Caco-2 (cell line): ENCODE results near the gene HDDC2. TPM values are rescaled to one million over a fixed set of nuclear protein-coding genes. Genes with fewer than 3 reads are reported as not detected.

Source experiments
- BruUV-seq: library from RNA; stranded (reverse); fragments of 400-500 nt; replicated peaks from 2 replicates; lab custom pipeline; 2021; lab: Mats Ljungman, UMichigan
- CTCF ChIA-PET: fragments of 300-600 bp; sonication (Branson Sonifier 250); formaldehyde crosslinking; loops from one replicate; lab custom pipeline; 2022; ENCODE audit warnings: antibody characterized with exemption; lab: Charles Lee
- POLR2A ChIA-PET: fragments of 300-600 bp; sonication (Branson Sonifier 250); formaldehyde crosslinking; loops from one replicate; lab custom pipeline; 2022; ENCODE audit warnings: antibody characterized with exemption; lab: Charles Lee
- DNase-seq, 2 experiments: peaks; one replicate each; pipeline versions ENCODE4 v3.0.0 to v3.0.0-alpha.2; 2020 to 2022
- H3K27me3 ChIP-seq: replicated peaks from 2 replicates; pipeline ENCODE4 v1.6.0; 2011; ENCODE audit warnings: low read length; ENCODE audit not compliant: control insufficient read depth, insufficient read depth
- H3K36me3 ChIP-seq: 2 replicates; pipeline ENCODE4 v1.5.1; 2011; ENCODE audit warnings: low read length; ENCODE audit not compliant: control insufficient read depth, insufficient read depth
- H3K4me1 ChIP-seq: fragments of 250-450 bp; sonication (Bioruptor Pico); 2 replicates; pipeline ENCODE4 v1.5.1; 2020; ENCODE audit warnings: mild to moderate bottlenecking
- H3K4me3 ChIP-seq: 2 replicates; pipeline ENCODE4 v1.5.1; 2011; ENCODE audit warnings: low read depth, mild to moderate bottlenecking, control low read depth, low read length
- H3K9me3 ChIP-seq: fragments of 250-450 bp; sonication (Bioruptor Pico); 2 replicates; pipeline ENCODE4 v1.5.1; 2020; ENCODE audit warnings: mild to moderate bottlenecking, moderate library complexity
- H3K27ac Mint-ChIP-seq: one replicate; pipeline ENCODE4 v1.8.0; 2022; ENCODE audit warnings: mixed read lengths; ENCODE audit not compliant: unreplicated experiment
- H3K27me3 Mint-ChIP-seq: one replicate; pipeline ENCODE4 v1.8.0; 2022; ENCODE audit warnings: mixed read lengths; ENCODE audit not compliant: insufficient read depth, unreplicated experiment
- H3K36me3 Mint-ChIP-seq: one replicate; pipeline ENCODE4 v1.8.0; 2022; ENCODE audit warnings: mild to moderate bottlenecking, mixed read lengths; ENCODE audit not compliant: insufficient read depth, unreplicated experiment
- H3K4me1 Mint-ChIP-seq: one replicate; pipeline ENCODE4 v1.8.0; 2022; ENCODE audit warnings: low read depth, mixed read lengths; ENCODE audit not compliant: unreplicated experiment
- H3K4me3 Mint-ChIP-seq: one replicate; pipeline ENCODE4 v1.8.0; 2022; ENCODE audit warnings: mild to moderate bottlenecking, moderate library complexity, mixed read lengths; ENCODE audit not compliant: unreplicated experiment
- H3K9me3 Mint-ChIP-seq: one replicate; pipeline ENCODE4 v1.8.0; 2022; ENCODE audit warnings: mixed read lengths; ENCODE audit not compliant: unreplicated experiment
- CTCF ChIP-seq, 2 experiments: fragments of 200-600 bp in 1 of 2; IDR thresholded peaks; 1 replicate in 1 of 2; 2 replicates in 1 of 2; pipeline versions ENCODE4 v1.5.1 to v1.8.0; 2011 to 2022; ENCODE audit warnings: antibody characterized with exemption in 1 of 2, control low read depth in 1 of 2, inconsistent platforms in 1 of 2, low read depth in 1 of 2, low read length in 1 of 2, mild to moderate bottlenecking in 1 of 2, moderate library complexity in 1 of 2; ENCODE audit not compliant: insufficient read depth in 1 of 2, severe bottlenecking in 1 of 2, unreplicated experiment in 1 of 2
- intact Hi-C: fragments of 100-400 bp; cut with micrococcal nuclease; formaldehyde crosslinking; loops from one replicate; pipeline ENCODE4 v1.10.0; 2022; ENCODE audit not compliant: unreplicated experiment
- total RNA-seq: library from RNA; stranded (reverse); gene quantifications from 2 replicates; pipeline ENCODE4 v1.2.3, GENCODE V29; 2022

HDDC2 gene
- total RNA-seq, 1 experiment from 2014 or later: 66.5 TPM

- no peaks in the 10 kb centered on the region for H3K36me3 ChIP-seq
- no peaks in the 10 kb centered on the region for H3K36me3 Mint-ChIP-seq
- no peaks in the 10 kb centered on the region for H3K9me3 Mint-ChIP-seq
- H3K4me1 Mint-ChIP-seq: no peaks in the 10 kb centered on the region
- ChIA-PET CTCF (no interaction called here), POLR2A (no interaction called here)
- DNase-seq: no peak
- intact Hi-C loops: loop anchor here (5.0 kb wide), 1 partner anchor 116 kb away; the partner anchor contains the start of gene TPD52L1
- no peak overlapping the region for H3K4me3 ChIP-seq
- H3K9me3 ChIP-seq: no peaks in the 10 kb centered on the region
- H3K4me3 Mint-ChIP-seq: no peak overlapping the region
- H3K4me1 ChIP-seq: no peaks in the 10 kb centered on the region
- H3K27me3 Mint-ChIP-seq: no peaks in the 10 kb centered on the region
- H3K27me3 ChIP-seq: no peaks in the 10 kb centered on the region
- no peak for TF ChIP-seq CTCF (IDR thresholded peaks at IDR 0.05; ENCODE audit: insufficient read depth in 1 of 2, low read depth in 1 of 2, low read length in 1 of 2, severe bottlenecking in 1 of 2, unreplicated experiment in 1 of 2)
- no TSS peak for BruUV-seq
- no peak overlapping the region for H3K27ac Mint-ChIP-seq
These were observed 33.8 kb downstream of the HDDC2 start for GRCh38 chr6:125267806-125268523.

GRCh38 chr6:125264476-125264875 lies 37.3 kb downstream of the HDDC2 start:
- H3K27ac Mint-ChIP-seq: no peak overlapping the region
- H3K4me1 Mint-ChIP-seq: no peaks in the 10 kb centered on the region
- Histone ChIP-seq H3K27me3 (no peaks in the 10 kb centered on the region), H3K4me3 (no peak overlapping the region), H3K9me3 (no peaks in the 10 kb centered on the region), H3K4me1 (no peaks in the 10 kb centered on the region), H3K36me3 (no peaks in the 10 kb centered on the region)
- H3K4me3 Mint-ChIP-seq: no peak overlapping the region
- intact Hi-C loops: no loop called here
- DNase-seq: no peak
- no peaks in the 10 kb centered on the region for H3K27me3 Mint-ChIP-seq
- POLR2A ChIA-PET: interaction anchor here (1.0 kb wide), 1 partner anchor 111 kb away, joined by 3 read pairs; the partner anchor contains the start of gene TPD52L1
- no peaks in the 10 kb centered on the region for H3K36me3 Mint-ChIP-seq
- CTCF ChIA-PET: no interaction called here
- TF ChIP-seq CTCF (IDR thresholded peaks at IDR 0.05; ENCODE audit: insufficient read depth in 1 of 2, low read depth in 1 of 2, low read length in 1 of 2, severe bottlenecking in 1 of 2, unreplicated experiment in 1 of 2): no peak
- BruUV-seq: no TSS peak
- H3K9me3 Mint-ChIP-seq: no peaks in the 10 kb centered on the region

- BruUV-seq: no TSS peak
- no peaks in the 10 kb centered on the region for H3K9me3 ChIP-seq
- CTCF ChIA-PET: no interaction called here
- TF ChIP-seq CTCF (IDR thresholded peaks at IDR 0.05; ENCODE audit: insufficient read depth in 1 of 2, low read depth in 1 of 2, low read length in 1 of 2, severe bottlenecking in 1 of 2, unreplicated experiment in 1 of 2): no peak
- no peaks in the 10 kb centered on the region for H3K36me3 ChIP-seq
- intact Hi-C loops: no loop called here
- H3K27me3 ChIP-seq: no peaks in the 10 kb centered on the region
- H3K27me3 Mint-ChIP-seq: no peaks in the 10 kb centered on the region
- H3K4me3 ChIP-seq: no peak overlapping the region
- no peak overlapping the region for H3K4me3 Mint-ChIP-seq
- no peaks in the 10 kb centered on the region for H3K9me3 Mint-ChIP-seq
- no peak overlapping the region for H3K27ac Mint-ChIP-seq
- no peak for DNase-seq
- H3K36me3 Mint-ChIP-seq: no peaks in the 10 kb centered on the region
- H3K4me1 Mint-ChIP-seq: no peaks in the 10 kb centered on the region
- POLR2A ChIA-PET: no interaction called here
- H3K4me1 ChIP-seq: no peaks in the 10 kb centered on the region
These were observed 39.5 kb downstream of the HDDC2 start for GRCh38 chr6:125262016-125263013.
